HepG2 (cell line): ENCODE data around the gene MSMO1. TPM values are rescaled to one million over a fixed set of nuclear protein-coding genes. Genes with fewer than 3 reads are reported as not detected.

ENCODE experiments used
- CEBPB ChIP-seq: IDR thresholded peaks from 2 replicates; pipeline ENCODE4 v1.6.1; 2011; ENCODE audit warnings: low read depth, low read length, improper control_type of control experiment, borderline replicate concordance
- CREB1 ChIP-seq, 2 experiments: fragments of 450-650 bp in 1 of 2; IDR thresholded peaks; 2 replicates each; pipeline ENCODE4 v1.6.1; 2016 to 2017; ENCODE audit warnings: control low read depth in 1 of 2, mild to moderate bottlenecking in 1 of 2, missing compliant biosample characterization in 1 of 2, missing genetic modification characterization in 1 of 2
- KLF12 ChIP-seq: sonication (generic); formaldehyde crosslinking; IDR thresholded peaks from 2 replicates; pipeline ENCODE4 v1.4.0; 2020; ENCODE audit warnings: missing genetic modification reagents, borderline replicate concordance
- MED13 ChIP-seq: sonication (generic); formaldehyde crosslinking; IDR thresholded peaks from 2 replicates; pipeline ENCODE4 v1.5.0; 2020; ENCODE audit warnings: missing genetic modification reagents
- NPAS2 ChIP-seq: sonication (generic); formaldehyde crosslinking; IDR thresholded peaks from 2 replicates; pipeline ENCODE4 v1.8.0; 2022; ENCODE audit warnings: mild to moderate bottlenecking, missing genetic modification reagents, borderline replicate concordance
- PAX8 ChIP-seq: sonication (generic); formaldehyde crosslinking; IDR thresholded peaks from 2 replicates; pipeline ENCODE4 v1.8.0; 2022; ENCODE audit warnings: mild to moderate bottlenecking, missing genetic modification reagents, borderline replicate concordance
- PRDM10 ChIP-seq: sonication (generic); formaldehyde crosslinking; IDR thresholded peaks from 2 replicates; pipeline ENCODE4 v1.4.0; 2020; ENCODE audit warnings: low read depth, missing genetic modification reagents
- RARG ChIP-seq: sonication (generic); formaldehyde crosslinking; IDR thresholded peaks from 2 replicates; pipeline ENCODE4 v1.4.0; 2020; ENCODE audit warnings: low read depth, mild to moderate bottlenecking, missing genetic modification reagents
- SAP130 ChIP-seq: IDR thresholded peaks from 2 replicates; pipeline ENCODE4 v1.6.1; 2016; ENCODE audit warnings: low read depth
- SATB2 ChIP-seq: sonication (generic); formaldehyde crosslinking; IDR thresholded peaks from 2 replicates; pipeline ENCODE4 v1.5.0; 2020; ENCODE audit warnings: missing genetic modification reagents
- SMAD3 ChIP-seq: sonication (generic); formaldehyde crosslinking; IDR thresholded peaks from 2 replicates; pipeline ENCODE4 v1.4.0; 2020; ENCODE audit warnings: missing genetic modification reagents
- XBP1 ChIP-seq: sonication (generic); formaldehyde crosslinking; IDR thresholded peaks from 2 replicates; pipeline ENCODE4 v1.5.0; 2020; ENCODE audit warnings: missing genetic modification reagents
- YEATS2 ChIP-seq: sonication (generic); formaldehyde crosslinking; IDR thresholded peaks from 2 replicates; pipeline ENCODE4 v1.4.0; 2020; ENCODE audit warnings: missing genetic modification reagents, borderline replicate concordance
- ZNF326 ChIP-seq: sonication (generic); formaldehyde crosslinking; IDR thresholded peaks from 2 replicates; pipeline ENCODE4 v1.4.0; 2020; ENCODE audit warnings: missing genetic modification reagents, borderline replicate concordance
- ZNF569 ChIP-seq: sonication (generic); formaldehyde crosslinking; IDR thresholded peaks from 2 replicates; pipeline ENCODE4 v1.5.0; 2020; ENCODE audit warnings: mild to moderate bottlenecking, missing genetic modification reagents, moderate library complexity, borderline replicate concordance
- ZNF644 ChIP-seq: IDR thresholded peaks from 2 replicates; pipeline ENCODE4 v1.6.1; 2016; ENCODE audit warnings: low read depth
- ZNF761 ChIP-seq: sonication (generic); formaldehyde crosslinking; conservative IDR thresholded peaks from 2 replicates; pipeline ENCODE4 v1.4.0; 2020; ENCODE audit warnings: mild to moderate bottlenecking, missing genetic modification reagents
- ZNF772 ChIP-seq: sonication (generic); formaldehyde crosslinking; IDR thresholded peaks from 2 replicates; pipeline ENCODE4 v1.5.0; 2020; ENCODE audit warnings: mild to moderate bottlenecking, missing genetic modification reagents
- ZSCAN29 ChIP-seq: sonication (generic); formaldehyde crosslinking; conservative IDR thresholded peaks from 2 replicates; pipeline ENCODE4 v1.4.0; 2020; ENCODE audit warnings: mild to moderate bottlenecking, missing genetic modification reagents
- ZSCAN30 ChIP-seq: sonication (generic); formaldehyde crosslinking; IDR thresholded peaks from 2 replicates; pipeline ENCODE4 v1.5.0; 2020; ENCODE audit warnings: mild to moderate bottlenecking, missing genetic modification reagents
- polyA plus RNA-seq, 8 experiments: library from polyadenylated mRNA; depleted of rRNA in 3 of 8; stranded (reverse) in 7 of 8; unstranded in 1 of 8; fragments of >200 nt; fragmentation: Illumina TruSeq in 4 of 8; extraction: Trizol in 4 of 8; gene quantifications; 2 replicates each; pipeline versions ENCODE4 v1.2.1 to v1.2.3, GENCODE V29; 2011 to 2016; ENCODE audit warnings: low read depth in 4 of 8, missing spikeins in 1 of 8, mixed read lengths in 1 of 8; ENCODE audit not compliant: insufficient read depth in 1 of 8
- total RNA-seq, 5 experiments: library from RNA; depleted of rRNA; stranded (reverse); fragments of >200 nt; fragmentation: Illumina TruSeq; extraction: Trizol; gene quantifications; 2 replicates each; pipeline ENCODE4 v1.2.3, GENCODE V29; 2016; ENCODE audit warnings: low read depth in 1 of 5
- TF ChIP-seq, protein P1 (sequence below): sonication (generic); formaldehyde crosslinking; IDR thresholded peaks from 2 replicates; pipeline ENCODE4 v1.4.0; 2020; ENCODE audit warnings: mild to moderate bottlenecking, low read depth, missing genetic modification reagents
- TF ChIP-seq, protein P2 (sequence below): sonication (generic); formaldehyde crosslinking; conservative IDR thresholded peaks from 2 replicates; pipeline ENCODE4 v1.8.0; 2022; ENCODE audit warnings: mild to moderate bottlenecking, moderate library complexity, missing genetic modification reagents

The MSMO1 gene
- total and polyA plus RNA-seq, 2 of the 13 experiments (the other 11 are each of a cell fraction or from before 2014, with no cell fraction given) = 98.1 to 216 TPM

- TF ChIP-seq PRDM10 = peak; percentile 100
- 0 out of 2 replicates have a peak, but pooled peaks have one; percentile 51 for TF ChIP-seq SMAD3 (CRISPR knock-in tag)
- peak; percentile 47; the same call in 1 of the 2 replicates for TF ChIP-seq YEATS2
- TF ChIP-seq, protein P1, sequence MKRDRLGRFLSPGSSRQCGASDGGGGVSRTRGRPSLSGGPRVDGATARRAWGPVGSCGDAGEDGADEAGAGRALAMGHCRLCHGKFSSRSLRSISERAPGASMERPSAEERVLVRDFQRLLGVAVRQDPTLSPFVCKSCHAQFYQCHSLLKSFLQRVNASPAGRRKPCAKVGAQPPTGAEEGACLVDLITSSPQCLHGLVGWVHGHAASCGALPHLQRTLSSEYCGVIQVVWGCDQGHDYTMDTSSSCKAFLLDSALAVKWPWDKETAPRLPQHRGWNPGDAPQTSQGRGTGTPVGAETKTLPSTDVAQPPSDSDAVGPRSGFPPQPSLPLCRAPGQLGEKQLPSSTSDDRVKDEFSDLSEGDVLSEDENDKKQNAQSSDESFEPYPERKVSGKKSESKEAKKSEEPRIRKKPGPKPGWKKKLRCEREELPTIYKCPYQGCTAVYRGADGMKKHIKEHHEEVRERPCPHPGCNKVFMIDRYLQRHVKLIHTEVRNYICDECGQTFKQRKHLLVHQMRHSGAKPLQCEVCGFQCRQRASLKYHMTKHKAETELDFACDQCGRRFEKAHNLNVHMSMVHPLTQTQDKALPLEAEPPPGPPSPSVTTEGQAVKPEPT (CRISPR knock-in tag) = peak; percentile 63; the same call in 1 of the 2 replicates
- no peak for TF ChIP-seq PAX8 (CRISPR knock-in tag)
- TF ChIP-seq, protein P2, sequence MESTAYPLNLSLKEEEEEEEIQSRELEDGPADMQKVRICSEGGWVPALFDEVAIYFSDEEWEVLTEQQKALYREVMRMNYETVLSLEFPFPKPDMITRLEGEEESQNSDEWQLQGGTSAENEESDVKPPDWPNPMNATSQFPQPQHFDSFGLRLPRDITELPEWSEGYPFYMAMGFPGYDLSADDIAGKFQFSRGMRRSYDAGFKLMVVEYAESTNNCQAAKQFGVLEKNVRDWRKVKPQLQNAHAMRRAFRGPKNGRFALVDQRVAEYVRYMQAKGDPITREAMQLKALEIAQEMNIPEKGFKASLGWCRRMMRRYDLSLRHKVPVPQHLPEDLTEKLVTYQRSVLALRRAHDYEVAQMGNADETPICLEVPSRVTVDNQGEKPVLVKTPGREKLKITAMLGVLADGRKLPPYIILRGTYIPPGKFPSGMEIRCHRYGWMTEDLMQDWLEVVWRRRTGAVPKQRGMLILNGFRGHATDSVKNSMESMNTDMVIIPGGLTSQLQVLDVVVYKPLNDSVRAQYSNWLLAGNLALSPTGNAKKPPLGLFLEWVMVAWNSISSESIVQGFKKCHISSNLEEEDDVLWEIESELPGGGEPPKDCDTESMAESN (CRISPR knock-in tag) = peak; percentile 90
- TF ChIP-seq ZNF326 (CRISPR knock-in tag) = no peak
- TF ChIP-seq SATB2 (CRISPR knock-in tag) = no peak
- TF ChIP-seq NPAS2 = no peak
- peak; percentile 72 for TF ChIP-seq CREB1 (IDR thresholded peaks at IDR 0.05)
- TF ChIP-seq CREB1 (CRISPR knock-in tag; IDR thresholded peaks at IDR 0.05) = no peak; the same call in 1 of the 2 replicates
- TF ChIP-seq ZSCAN29 (CRISPR knock-in tag) = peak; percentile 87
- TF ChIP-seq ZNF761 (CRISPR knock-in tag) = peak; percentile 53; the same call in 1 of the 2 replicates
- TF ChIP-seq ZSCAN30 = no peak
- 0 out of 2 replicates have a peak, but pooled peaks have one; percentile 80 for TF ChIP-seq ZNF644 (CRISPR knock-in tag)
- TF ChIP-seq RARG = no peak
- peak; percentile 51 for TF ChIP-seq KLF12 (CRISPR knock-in tag)
- TF ChIP-seq SAP130 (CRISPR knock-in tag) = peak; percentile 80
- TF ChIP-seq MED13 = peak; percentile 67; the same call in 1 of the 2 replicates
- TF ChIP-seq ZNF569 (CRISPR knock-in tag) = no peak
- TF ChIP-seq XBP1 (CRISPR knock-in tag) = 0 out of 2 replicates have a peak, but pooled peaks have one; percentile 27
- peak; percentile 95 for TF ChIP-seq ZNF772 (CRISPR knock-in tag)
- no peak for TF ChIP-seq CEBPB
These were observed 51.5 kb downstream of the MSMO1 start, which contains the start of gene CPE (continued) for GRCh38 chr4:165378745-165379677.
